Lung microvascular endothelial cell (primary cell): ENCODE data around the gene PTPRCAP. TPM values are rescaled to one million over a fixed set of nuclear protein-coding genes. Genes with fewer than 3 reads are reported as not detected.

Experiments used
- DNase-seq, 2 donors: peaks; one replicate each; pipeline versions ENCODE4 v3.0.0 to v3.0.0-alpha.2; 2010; ENCODE audit warnings: low read depth in 2 of 2
- total RNA-seq: library from RNA; depleted of rRNA; stranded (reverse); fragments of >200 nt; gene quantifications from 2 replicates; pipeline ENCODE4 v1.2.1, GENCODE V29; 2014

The PTPRCAP gene
- total RNA-seq, 1 donor from 2014 or later, result 0.20 TPM

GRCh38 chr11:67397986-67398660 lies 39.4 kb downstream of the PTPRCAP start:
- no peak for DNase-seq

GRCh38 chr11:67397536-67397935 lies 39.9 kb downstream of the PTPRCAP start:
- no peak for DNase-seq

GRCh38 chr11:67396587-67397389 lies 40.7 kb downstream of the PTPRCAP start:
- peak in 1 of 2 donors; percentile 22 for DNase-seq

- DNase-seq, result no peak
These were observed 41.3 kb downstream of the PTPRCAP start for GRCh38 chr11:67396259-67396581.

GRCh38 chr11:67395555-67396258 lies 41.8 kb downstream of the PTPRCAP start:
- no peak for DNase-seq

GRCh38 chr11:67393990-67394389 lies 43.5 kb downstream of the PTPRCAP start:
- no peak for DNase-seq

- no peak for DNase-seq
These were observed 44.0 kb downstream of the PTPRCAP start for GRCh38 chr11:67393437-67393836.

- peak in 1 of 2 donors; percentile 27 for DNase-seq
These were observed 45.2 kb downstream of the PTPRCAP start for GRCh38 chr11:67392183-67392715.

- DNase-seq, result peak; percentile 96
These were observed 45.9 kb downstream of the PTPRCAP start, which contains the start of gene RAD9A for GRCh38 chr11:67391304-67392182. RAD9A (plus strand) TSS chr11:67391986; CDS start chr11:67392045, 59 bp downstream.

GRCh38 chr11:67390947-67391303 lies 46.6 kb downstream of the PTPRCAP start:
- no peak for DNase-seq

- DNase-seq, result peak; percentile 46 to 72
These were observed 48.0 kb downstream of the PTPRCAP start for GRCh38 chr11:67389477-67389876.

- DNase-seq, result no peak
These were observed 50.0 kb downstream of the PTPRCAP start for GRCh38 chr11:67387518-67387917.

GRCh38 chr11:67387069-67387468 lies 50.4 kb downstream of the PTPRCAP start:
- DNase-seq, result no peak

Other genes with a start within 250 kb of the PTPRCAP start
- gene GRK2, start 171.2 kb downstream of the PTPRCAP start, total RNA-seq, result 28.8 and 29.6 TPM in 2 replicates
- 17.2 and 30.2 TPM in 2 replicates for gene ANKRD13D, start 148.4 kb downstream of the PTPRCAP start, total RNA-seq
- gene SSH3, start 134.2 kb downstream of the PTPRCAP start, total RNA-seq, result 7.2 and 7.3 TPM in 2 replicates
- gene POLD4, start 84.1 kb downstream of the PTPRCAP start, total RNA-seq, result 27.7 and 33.5 TPM in 2 replicates
- gene CLCF1, start 64.1 kb downstream of the PTPRCAP start, total RNA-seq, result 1.2 and 1.5 TPM in 2 replicates
- gene RAD9A, start 45.7 kb downstream of the PTPRCAP start, total RNA-seq, result 3.0 and 3.5 TPM in 2 replicates
- 217 TPM in 2 replicates for gene PPP1CA, start 35.8 kb downstream of the PTPRCAP start, total RNA-seq
- under 0.01 TPM in 1 of 2 replicates, not detected in the other for gene TBC1D10C, start 33.6 kb downstream of the PTPRCAP start, total RNA-seq
- under 0.01 TPM in 2 replicates for gene CARNS1, start 22.0 kb downstream of the PTPRCAP start, total RNA-seq
- gene RPS6KB2, start 9.2 kb downstream of the PTPRCAP start, total RNA-seq, result 21.8 and 23.0 TPM in 2 replicates
- gene CORO1B, start 5.8 kb upstream of the PTPRCAP start, total RNA-seq, result 91.9 and 111 TPM in 2 replicates
- not detected in 2 replicates for gene GPR152, start 15.0 kb upstream of the PTPRCAP start, total RNA-seq
- gene CABP4, start 17.7 kb upstream of the PTPRCAP start, total RNA-seq, result 0.60 and 1.3 TPM in 2 replicates
- 14.2 and 16.1 TPM in 2 replicates for gene TMEM134, start 31.6 kb upstream of the PTPRCAP start, total RNA-seq
- 67.1 and 112 TPM in 2 replicates for gene AIP, start 45.3 kb upstream of the PTPRCAP start, total RNA-seq
- gene PITPNM1, start 67.7 kb upstream of the PTPRCAP start, total RNA-seq, result 3.6 and 5.2 TPM in 2 replicates
- 13.1 and 19.2 TPM in 2 replicates for gene CDK2AP2, start 70.5 kb upstream of the PTPRCAP start, total RNA-seq
- gene CABP2, start 85.8 kb upstream of the PTPRCAP start, total RNA-seq, result not detected in 2 replicates
- gene GSTP1, start 146.1 kb upstream of the PTPRCAP start, total RNA-seq, result 638 and 947 TPM in 2 replicates
- gene NDUFV1, start 169.3 kb upstream of the PTPRCAP start, total RNA-seq, result 143 and 149 TPM in 2 replicates
- gene NUDT8, start 192.3 kb upstream of the PTPRCAP start, total RNA-seq, result 7.1 and 7.6 TPM in 2 replicates
- not detected in 2 replicates for gene TBX10, start 202.1 kb upstream of the PTPRCAP start, total RNA-seq
- gene ACY3, start 213.0 kb upstream of the PTPRCAP start, total RNA-seq, result not detected in 2 replicates
- not detected in 2 replicates for gene ALDH3B2, start 236.9 kb upstream of the PTPRCAP start, total RNA-seq